HepG2 (cell line): Measurements from ENCODE around the gene LSM12. TPM values are rescaled to one million over a fixed set of nuclear protein-coding genes. Genes with fewer than 3 reads are reported as not detected.

Source experiments
- FIP1L1 ChIP-seq: fragments of 200-400 bp; formaldehyde crosslinking; IDR thresholded peaks from 2 replicates; pipeline ENCODE4 v1.6.1; 2018; ENCODE audit warnings: low read depth, mild to moderate bottlenecking, low read length, moderate library complexity, borderline replicate concordance; ENCODE audit not compliant: insufficient read depth
- GTF3A ChIP-seq: sonication (generic); formaldehyde crosslinking; conservative IDR thresholded peaks from 2 replicates; pipeline ENCODE4 v1.4.0; 2020; ENCODE audit warnings: mild to moderate bottlenecking, missing genetic modification reagents
- HMGXB4 ChIP-seq, 2 experiments: sonication (generic) in 1 of 2; formaldehyde crosslinking in 1 of 2; IDR thresholded peaks; 2 replicates each; pipeline versions ENCODE4 v1.4.0 to v1.6.1; 2018 to 2020; ENCODE audit warnings: missing genetic modification reagents in 2 of 2, borderline replicate concordance in 1 of 2, low read depth in 1 of 2, mild to moderate bottlenecking in 1 of 2, missing biosample characterization in 1 of 2
- KDM2A ChIP-seq: sonication (generic); formaldehyde crosslinking; IDR thresholded peaks from 2 replicates; pipeline ENCODE4 v1.4.0; 2020; ENCODE audit warnings: low read depth, missing genetic modification reagents, borderline replicate concordance
- MAFF ChIP-seq: IDR thresholded peaks from 2 replicates; pipeline ENCODE4 v1.6.1; 2011; ENCODE audit warnings: low read depth, low read length, improper control_type of control experiment
- NFE2 ChIP-seq: sonication (generic); formaldehyde crosslinking; IDR thresholded peaks from 2 replicates; pipeline ENCODE4 v1.4.0; 2020; ENCODE audit warnings: missing genetic modification reagents
- SIN3B ChIP-seq: fragments of 150-350 bp; IDR thresholded peaks from 2 replicates; pipeline ENCODE4 v1.6.1; 2014; ENCODE audit warnings: low read length
- ZBTB49 ChIP-seq: sonication (generic); formaldehyde crosslinking; IDR thresholded peaks from 2 replicates; pipeline ENCODE4 v1.4.0; 2020; ENCODE audit warnings: missing genetic modification reagents, borderline replicate concordance
- ZFP91 ChIP-seq: sonication (generic); formaldehyde crosslinking; IDR thresholded peaks from 2 replicates; pipeline ENCODE4 v1.9.0; 2022; ENCODE audit warnings: missing genetic modification reagents, mild to moderate bottlenecking, borderline replicate concordance
- ZNF33A ChIP-seq: sonication (generic); formaldehyde crosslinking; IDR thresholded peaks from 2 replicates; pipeline ENCODE4 v1.5.1; 2020; ENCODE audit warnings: missing genetic modification reagents, mild to moderate bottlenecking, moderate library complexity, borderline replicate concordance
- ZNF34 ChIP-seq: sonication (generic); formaldehyde crosslinking; IDR thresholded peaks from 2 replicates; pipeline ENCODE4 v1.4.0; 2020; ENCODE audit warnings: mild to moderate bottlenecking, missing genetic modification reagents, borderline replicate concordance
- ZNF646 ChIP-seq: sonication (generic); formaldehyde crosslinking; IDR thresholded peaks from 2 replicates; pipeline ENCODE4 v1.9.0; 2021; ENCODE audit warnings: mild to moderate bottlenecking, missing genetic modification reagents
- ZNF790 ChIP-seq: sonication (generic); formaldehyde crosslinking; IDR thresholded peaks from 2 replicates; pipeline ENCODE4 v1.8.0; 2022; ENCODE audit warnings: missing genetic modification reagents, mild to moderate bottlenecking, borderline replicate concordance
- ZNF891 ChIP-seq: sonication (generic); formaldehyde crosslinking; IDR thresholded peaks from 2 replicates; pipeline ENCODE4 v1.5.0; 2020; ENCODE audit warnings: mild to moderate bottlenecking, missing genetic modification reagents
- ZSCAN9 ChIP-seq: IDR thresholded peaks from 2 replicates; pipeline ENCODE4 v1.6.1; 2016; ENCODE audit warnings: borderline replicate concordance
- polyA plus RNA-seq, 8 experiments: library from polyadenylated mRNA; depleted of rRNA in 3 of 8; stranded (reverse) in 7 of 8; unstranded in 1 of 8; fragments of >200 nt; fragmentation: Illumina TruSeq in 4 of 8; extraction: Trizol in 4 of 8; gene quantifications; 2 replicates each; pipeline versions ENCODE4 v1.2.1 to v1.2.3, GENCODE V29; 2011 to 2016; ENCODE audit warnings: low read depth in 4 of 8, missing spikeins in 1 of 8, mixed read lengths in 1 of 8; ENCODE audit not compliant: insufficient read depth in 1 of 8
- total RNA-seq, 5 experiments: library from RNA; depleted of rRNA; stranded (reverse); fragments of >200 nt; fragmentation: Illumina TruSeq; extraction: Trizol; gene quantifications; 2 replicates each; pipeline ENCODE4 v1.2.3, GENCODE V29; 2016; ENCODE audit warnings: low read depth in 1 of 5

Gene LSM12
- total and polyA plus RNA-seq, 2 of the 13 experiments (the other 11 are each of a cell fraction or from before 2014, with no cell fraction given) = 52.8 to 55.7 TPM

- peak in 1 of 2 experiments; percentile 24; a peak in 1 of 4 replicates for TF ChIP-seq HMGXB4 (CRISPR knock-in tag; IDR thresholded peaks at IDR 0.05; ENCODE audit: borderline replicate concordance in 1 of 2, low read depth in 1 of 2)
- TF ChIP-seq ZNF34 (CRISPR knock-in tag) = 0 out of 2 replicates have a peak, but pooled peaks have one; percentile 37
- no peak for TF ChIP-seq ZNF790 (CRISPR knock-in tag)
- TF ChIP-seq KDM2A (CRISPR knock-in tag) = no peak
- no peak for TF ChIP-seq ZBTB49
- no peak for TF ChIP-seq SIN3B
- no peak; the same call in 1 of the 2 replicates for TF ChIP-seq ZSCAN9 (CRISPR knock-in tag)
- no peak for TF ChIP-seq NFE2
- TF ChIP-seq GTF3A (CRISPR knock-in tag) = no peak
- peak; percentile 76; the same call in 1 of the 2 replicates for TF ChIP-seq ZNF646
- TF ChIP-seq FIP1L1 = no peak
- 0 out of 2 replicates have a peak, but pooled peaks have one; percentile 87 for TF ChIP-seq ZNF33A (CRISPR knock-in tag)
- TF ChIP-seq ZNF891 = peak; percentile 4; the same call in 1 of the 2 replicates
- peak; percentile 23; the same call in 1 of the 2 replicates for TF ChIP-seq ZFP91
- no peak for TF ChIP-seq MAFF
Measured at GRCh38 chr17:44000871-44001460, 65.5 kb downstream of the LSM12 start (continued).
